HG02798 (cell line): ENCODE data around the gene ARID5A.

Experiments used
- ATAC-seq: cut with Tn5 transposase; IDR thresholded peaks from one replicate; pipeline ENCODE4 v1.9.1; 2021; ENCODE audit warnings: mild to moderate bottlenecking; ENCODE audit not compliant: unreplicated experiment, poor library complexity

Gene ARID5A

DNA sequence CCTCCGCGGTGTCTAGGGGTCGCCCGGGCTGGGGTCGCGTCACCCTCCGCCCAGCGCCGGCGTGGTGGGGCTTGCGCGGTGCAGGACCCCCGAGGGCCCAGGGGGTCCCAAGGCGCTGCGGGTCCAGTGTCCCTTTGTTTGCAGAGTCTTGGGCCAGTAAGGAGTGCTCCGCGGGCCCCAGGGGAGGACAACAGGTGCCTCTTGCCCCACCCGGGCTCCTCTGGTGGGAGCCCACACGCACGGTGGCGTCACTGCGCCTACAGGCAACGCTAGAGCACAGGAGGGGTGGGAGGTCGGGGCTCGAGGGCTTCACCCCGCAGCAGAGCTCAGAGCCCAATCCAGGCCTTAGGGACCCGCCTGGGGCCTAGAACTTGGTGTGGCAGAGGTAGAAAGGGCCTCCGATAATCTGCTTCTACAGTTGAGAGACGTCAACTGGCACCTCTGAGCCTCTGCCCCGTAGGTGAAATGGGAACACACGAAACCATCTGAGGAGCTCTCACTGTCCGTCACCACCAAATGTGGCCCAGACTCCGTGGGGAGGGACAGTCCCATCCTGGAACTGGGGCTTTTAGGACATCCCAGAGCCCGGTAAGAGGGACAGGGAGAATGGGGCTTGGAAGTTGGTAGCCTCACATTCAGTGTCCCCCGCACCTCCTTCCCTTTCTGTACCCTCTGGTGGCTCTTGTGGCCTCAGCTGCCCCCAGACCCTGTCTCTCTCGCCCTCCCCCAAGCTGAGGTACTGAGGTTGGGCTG is 1.4 kb downstream of the ARID5A start:
- ATAC-seq, result no peak

DNA sequence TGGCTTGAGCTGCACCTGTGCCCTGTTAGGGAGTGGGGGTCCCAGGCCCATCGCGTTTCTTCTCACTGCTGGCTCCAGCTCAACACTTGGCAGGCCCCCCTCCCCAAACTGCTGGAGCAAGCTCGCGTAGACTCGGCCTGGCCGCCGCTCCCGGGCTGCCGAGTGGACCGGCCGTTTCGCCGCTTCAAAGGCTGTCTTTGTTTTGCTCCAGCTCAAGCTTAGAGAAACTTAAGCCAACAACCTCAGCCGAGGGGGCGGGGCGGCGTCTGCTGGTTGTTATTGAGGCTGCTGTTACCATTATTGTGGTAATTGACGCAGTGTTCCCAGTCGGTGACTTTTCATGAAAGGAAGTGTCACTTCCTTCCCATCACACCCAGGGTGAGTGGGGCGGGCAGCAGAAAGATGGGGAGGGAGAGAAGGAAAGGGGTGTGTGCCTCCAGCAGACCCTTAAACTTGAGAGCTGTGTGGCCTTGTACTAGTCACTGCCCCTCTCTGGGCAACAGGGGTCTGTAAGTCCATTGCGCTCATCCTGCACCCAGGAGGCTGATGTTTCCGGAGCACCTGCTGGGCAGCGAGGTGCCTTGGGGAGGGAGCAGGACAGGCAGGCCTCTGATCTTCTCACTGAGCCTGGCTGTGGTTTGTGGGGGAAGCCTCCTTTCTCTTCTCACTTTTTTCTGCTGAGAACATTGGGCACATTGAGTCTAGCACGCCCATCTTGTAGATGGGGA is 2.1 kb downstream of the ARID5A start:
- ATAC-seq, result no peak

DNA sequence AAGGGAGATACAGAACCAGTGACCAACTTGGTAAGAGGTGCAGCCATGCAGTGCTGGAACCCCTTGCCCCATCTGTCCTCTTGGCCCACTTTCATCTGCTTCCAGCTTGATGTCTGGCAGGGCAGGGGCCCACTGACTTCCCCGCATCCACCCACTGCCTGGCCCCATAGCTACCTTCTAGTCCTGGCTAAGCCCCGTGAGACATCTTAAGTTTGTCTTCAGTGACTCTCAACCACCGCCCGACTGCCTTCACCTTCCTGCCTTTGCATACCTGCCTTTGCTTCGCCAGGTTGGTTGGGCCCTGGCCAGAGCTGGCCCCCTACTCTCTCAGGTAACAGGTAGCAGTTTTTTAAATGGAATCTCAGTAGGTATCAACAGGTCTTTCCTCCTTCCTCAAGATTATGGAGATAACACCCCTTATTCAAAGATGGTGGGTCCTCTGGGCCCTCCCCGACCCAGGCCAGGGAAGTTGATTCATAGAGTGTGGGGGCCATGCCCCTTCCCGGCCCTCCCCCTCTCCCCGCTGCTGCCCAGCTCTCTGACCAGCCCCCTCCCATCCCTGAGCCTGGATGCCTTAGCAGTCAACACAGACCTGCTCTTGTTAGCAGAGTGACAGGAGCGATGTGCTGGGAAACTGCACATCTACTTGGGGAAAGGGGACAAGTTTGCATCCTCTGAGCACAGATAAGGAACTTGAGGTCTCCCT is 2.8 kb downstream of the ARID5A start:
- no peak for ATAC-seq

DNA sequence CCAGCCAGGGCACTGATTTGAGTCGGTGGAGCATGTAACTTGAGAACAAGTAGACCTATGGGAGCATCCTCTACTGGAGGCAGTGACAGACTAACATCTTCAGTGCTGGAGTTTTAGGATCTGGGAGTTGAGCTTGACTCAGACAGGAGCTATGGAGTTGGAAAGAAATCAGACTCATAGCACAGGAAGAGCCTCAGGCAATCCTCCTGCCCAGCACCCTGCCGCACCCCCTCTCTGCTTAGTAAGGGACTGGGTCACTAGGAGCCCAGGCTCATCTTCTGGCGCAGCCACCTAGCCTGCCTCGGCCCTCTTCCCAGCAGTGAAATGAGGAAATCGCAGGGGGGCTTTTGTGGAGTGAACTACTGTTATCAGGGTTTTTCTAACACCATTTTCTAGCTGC is 3.6 kb downstream of the ARID5A start:
- no peak for ATAC-seq

DNA sequence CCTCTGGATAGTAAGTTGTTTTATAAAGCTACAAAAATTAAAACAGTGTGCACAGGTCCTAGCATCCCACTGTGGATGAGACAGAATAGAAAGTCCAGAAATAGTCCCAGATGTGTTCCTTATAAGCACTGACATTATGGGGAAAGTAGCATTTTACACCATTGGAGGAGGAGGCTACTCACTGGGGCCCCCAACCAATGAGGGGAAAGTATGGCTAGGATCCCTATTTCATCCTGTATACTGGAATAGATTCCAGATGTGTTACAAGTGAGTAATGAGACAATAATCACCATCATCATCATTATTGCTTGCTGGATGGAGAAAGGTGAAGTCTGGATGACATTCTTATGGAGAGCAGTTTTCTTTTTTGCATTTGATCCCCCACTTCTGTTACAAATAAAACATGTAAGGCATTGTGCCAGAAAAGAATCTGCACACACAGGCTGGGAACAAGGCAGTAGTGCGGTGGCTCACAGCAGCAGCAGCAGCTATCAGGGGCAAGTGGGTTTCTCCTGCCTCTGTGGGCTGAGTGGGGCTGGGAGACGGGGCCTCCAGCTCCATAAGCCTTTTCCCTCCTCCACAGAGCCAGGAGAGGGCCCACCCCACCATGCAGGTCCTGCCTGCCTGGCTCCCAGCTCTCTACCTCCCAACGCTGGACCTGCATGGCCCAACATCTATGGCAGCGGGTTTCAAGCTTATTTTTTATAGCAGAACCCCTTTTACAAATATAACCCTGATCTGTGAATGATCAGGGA is 5.0 kb downstream of the ARID5A start:
- no peak for ATAC-seq

DNA sequence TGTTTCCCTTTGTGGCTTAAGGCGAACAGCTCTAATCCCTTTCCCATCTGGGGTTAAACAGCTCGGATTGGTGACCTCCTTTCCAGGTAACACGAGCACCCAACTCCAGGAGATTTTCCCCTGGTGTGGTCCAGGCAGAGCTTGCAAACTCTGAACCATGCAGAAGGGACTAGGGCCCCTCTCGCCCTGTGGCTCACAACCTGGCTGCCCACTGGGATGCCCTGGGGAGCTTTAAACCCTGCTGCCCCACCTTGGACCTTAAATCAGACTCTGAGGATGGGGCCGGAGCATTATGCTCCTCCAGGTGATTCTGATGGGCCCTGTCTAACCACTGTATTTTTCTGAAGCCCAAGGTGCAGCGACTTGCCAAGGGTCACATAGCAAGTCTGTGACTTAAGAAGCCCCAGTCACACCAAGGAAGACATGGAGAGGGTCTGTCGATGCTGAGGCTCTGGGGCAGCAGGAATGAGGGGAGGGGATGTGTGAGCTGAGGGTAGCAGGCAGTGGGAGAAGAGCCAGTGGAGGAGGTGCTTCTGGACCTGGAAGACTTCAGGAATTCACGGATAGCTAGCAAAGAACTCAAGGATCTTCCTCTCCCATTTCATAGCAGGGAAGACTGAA is 5.9 kb downstream of the ARID5A start:
- ATAC-seq, result no peak

DNA sequence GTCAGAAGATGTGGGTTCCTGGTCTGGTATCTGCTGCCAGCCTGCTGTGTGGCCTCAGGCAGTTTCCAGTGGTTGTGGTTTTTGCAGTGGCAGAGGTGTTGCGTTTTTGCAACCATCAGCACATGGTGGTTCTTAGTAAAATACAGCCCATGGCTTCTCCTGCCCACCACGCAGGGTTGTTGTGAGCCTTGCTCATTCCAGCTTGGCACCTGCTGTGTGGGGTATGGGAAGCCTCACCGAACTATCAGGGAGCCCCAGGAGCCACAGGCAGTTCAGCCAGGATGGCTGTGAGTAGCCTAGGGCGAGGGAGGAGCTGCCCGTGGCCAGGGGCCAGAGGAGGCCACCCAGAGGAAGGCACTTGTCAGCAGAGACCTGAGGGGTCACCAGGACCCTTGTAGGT is 9.8 kb downstream of the ARID5A start:
- no peak for ATAC-seq

DNA sequence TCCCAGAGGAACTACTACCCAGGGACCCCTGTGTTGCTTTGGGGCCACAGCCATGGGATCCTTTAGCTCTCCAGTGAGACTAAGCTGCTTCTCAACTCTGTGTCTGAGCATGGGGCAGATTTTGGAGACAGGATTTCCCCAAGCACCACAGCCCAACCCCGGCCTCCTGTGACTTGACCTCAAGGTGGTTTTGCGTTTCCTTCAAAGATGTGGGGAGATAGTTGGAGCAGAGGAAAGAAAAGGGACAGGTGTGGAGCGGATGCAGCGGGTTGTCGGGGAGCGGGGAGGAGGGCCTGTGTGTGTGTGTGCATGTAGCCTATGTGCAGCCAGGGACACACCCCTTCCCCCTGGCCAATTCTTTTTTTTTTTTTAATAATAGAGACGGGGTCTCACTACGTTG is 10.2 kb downstream of the ARID5A start:
- no peak for ATAC-seq

DNA sequence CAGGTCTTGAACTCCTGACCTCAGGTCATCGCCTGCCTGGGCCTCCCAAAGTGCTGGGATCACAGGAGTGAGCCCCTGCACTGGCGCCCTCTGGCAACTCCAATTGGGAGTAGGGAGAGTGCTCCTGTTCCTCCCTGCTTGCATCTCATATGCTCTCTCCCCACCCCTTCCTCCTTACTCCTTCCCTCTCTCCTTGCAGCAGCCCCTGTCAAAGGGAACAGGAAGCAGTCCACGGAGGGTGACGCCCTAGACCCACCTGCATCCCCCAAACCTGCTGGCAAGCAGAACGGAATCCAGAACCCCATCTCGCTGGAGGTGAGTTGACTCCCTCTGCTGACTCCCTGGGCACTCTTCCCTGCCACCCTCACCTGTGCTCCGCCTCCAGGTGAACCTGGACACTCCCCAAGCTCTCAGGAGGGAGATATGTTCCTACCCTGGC is 10.7 kb downstream of the ARID5A start:
- no peak for ATAC-seq

DNA sequence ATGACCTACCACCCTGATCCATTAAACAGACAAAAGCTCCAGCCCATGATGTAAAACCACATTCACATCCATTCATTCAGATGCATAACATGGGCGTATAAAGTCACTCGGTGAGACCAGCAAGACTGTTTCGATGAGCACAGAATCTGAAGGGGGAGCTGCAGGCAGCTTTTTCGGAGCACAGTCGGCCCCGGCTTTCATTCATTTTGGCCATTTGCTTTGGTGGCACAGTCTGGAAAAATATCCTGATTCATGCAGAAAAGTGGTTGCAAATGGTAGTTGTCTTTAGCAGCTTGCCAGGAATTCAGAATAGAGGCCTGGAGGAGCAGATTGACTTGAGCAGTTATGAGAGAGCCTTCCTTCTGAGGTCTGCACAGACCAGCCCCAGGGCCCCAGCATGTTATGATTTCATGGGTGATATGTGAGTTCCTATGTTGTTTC is 11.2 kb downstream of the ARID5A start:
- no peak for ATAC-seq

DNA sequence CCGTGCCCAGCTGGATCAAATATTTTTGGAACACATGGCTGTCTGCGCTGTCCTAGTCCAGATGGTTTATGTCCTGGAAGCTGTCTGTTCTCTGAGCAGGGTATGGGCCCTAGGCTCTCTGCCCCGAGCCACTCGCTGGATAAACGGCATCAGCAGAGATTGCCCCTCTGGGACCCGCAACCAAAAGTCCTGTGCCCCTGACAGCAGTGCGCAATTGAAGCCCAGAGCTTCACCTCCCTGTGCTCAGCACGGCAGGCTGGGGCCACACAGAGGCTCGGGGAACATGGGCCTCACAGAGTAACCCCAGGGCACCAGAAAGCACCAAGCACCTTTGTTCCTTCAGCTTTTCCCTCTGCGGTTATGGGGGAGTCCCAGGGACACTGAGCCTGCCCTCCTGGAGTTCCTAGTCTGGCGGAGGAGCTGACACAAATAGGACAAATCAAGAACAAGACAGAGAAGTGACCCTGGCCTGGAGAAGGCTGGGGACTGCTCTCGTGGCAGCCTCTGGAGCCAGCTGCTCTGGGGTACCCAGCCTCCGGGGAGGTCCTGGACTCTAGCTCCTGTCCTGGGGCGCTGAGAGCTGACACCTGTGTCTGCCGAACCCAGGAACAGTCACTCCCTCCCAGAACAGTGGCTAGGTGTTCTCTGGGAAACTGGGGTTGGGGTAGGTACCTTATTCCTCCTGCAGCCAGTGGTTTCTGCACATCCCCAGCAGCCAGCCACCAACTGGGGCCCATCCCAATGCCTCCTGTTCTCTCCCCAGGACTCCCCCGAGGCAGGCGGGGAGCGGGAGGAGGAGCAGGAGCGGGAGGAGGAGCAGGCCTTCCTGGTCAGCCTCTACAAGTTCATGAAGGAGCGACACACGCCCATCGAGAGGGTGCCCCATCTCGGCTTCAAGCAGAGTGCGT is 12.3 kb downstream of the ARID5A start:
- ATAC-seq, result no peak

DNA sequence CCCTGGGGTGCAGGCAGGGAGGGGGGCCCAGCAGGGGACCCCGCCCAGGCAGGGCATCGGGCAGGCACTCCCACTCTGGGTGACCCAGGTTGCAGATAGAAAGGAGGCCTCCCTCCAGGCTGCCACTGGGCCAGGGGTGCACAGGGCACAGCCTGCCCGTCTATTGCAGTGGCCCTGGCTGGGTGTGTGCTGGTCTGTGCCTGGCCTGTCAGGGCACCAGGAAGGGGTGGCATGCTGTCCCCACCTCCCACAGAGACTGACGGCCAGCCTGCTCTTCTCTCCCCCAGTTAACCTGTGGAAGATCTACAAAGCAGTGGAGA is 12.9 kb downstream of the ARID5A start:
- ATAC-seq, result no peak

DNA sequence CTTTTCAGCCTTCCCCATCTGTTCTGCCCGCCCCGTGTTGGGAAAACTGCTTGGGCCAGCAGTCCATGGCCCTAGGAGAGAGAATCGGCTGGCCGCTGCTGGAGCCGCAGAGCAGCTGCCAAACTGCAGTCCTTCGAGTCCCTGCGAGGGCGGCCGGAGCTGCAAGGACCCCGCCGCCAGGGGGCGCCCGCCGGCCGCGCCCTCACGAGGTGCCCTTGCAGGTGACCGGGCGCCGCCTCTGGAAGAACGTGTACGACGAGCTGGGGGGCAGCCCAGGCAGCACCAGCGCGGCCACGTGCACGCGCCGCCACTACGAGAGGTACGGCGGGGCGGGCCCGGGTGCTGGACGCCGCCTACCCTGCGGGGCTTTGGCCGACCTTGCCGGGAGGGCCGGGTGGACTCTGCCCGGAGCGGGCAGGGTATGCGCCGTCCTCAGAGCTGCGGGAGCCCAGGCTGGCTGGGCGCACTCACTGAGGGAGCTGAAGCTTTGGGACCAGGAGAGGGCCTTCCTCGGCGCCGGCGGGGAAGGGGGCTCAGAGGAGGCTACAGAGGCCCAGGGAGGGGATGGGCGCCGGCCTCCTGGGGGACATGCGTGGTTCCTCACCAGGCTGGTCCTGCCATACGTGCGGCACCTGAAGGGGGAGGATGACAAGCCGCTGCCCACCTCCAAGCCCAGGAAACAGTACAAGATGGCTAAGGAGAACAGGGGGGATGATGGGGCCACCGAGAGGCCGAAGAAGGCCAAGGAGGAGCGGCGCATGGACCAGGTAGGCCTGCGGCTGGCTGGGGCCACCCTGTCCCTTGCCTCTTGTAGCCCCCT is 13.6 kb downstream of the ARID5A start:
- no peak for ATAC-seq

DNA sequence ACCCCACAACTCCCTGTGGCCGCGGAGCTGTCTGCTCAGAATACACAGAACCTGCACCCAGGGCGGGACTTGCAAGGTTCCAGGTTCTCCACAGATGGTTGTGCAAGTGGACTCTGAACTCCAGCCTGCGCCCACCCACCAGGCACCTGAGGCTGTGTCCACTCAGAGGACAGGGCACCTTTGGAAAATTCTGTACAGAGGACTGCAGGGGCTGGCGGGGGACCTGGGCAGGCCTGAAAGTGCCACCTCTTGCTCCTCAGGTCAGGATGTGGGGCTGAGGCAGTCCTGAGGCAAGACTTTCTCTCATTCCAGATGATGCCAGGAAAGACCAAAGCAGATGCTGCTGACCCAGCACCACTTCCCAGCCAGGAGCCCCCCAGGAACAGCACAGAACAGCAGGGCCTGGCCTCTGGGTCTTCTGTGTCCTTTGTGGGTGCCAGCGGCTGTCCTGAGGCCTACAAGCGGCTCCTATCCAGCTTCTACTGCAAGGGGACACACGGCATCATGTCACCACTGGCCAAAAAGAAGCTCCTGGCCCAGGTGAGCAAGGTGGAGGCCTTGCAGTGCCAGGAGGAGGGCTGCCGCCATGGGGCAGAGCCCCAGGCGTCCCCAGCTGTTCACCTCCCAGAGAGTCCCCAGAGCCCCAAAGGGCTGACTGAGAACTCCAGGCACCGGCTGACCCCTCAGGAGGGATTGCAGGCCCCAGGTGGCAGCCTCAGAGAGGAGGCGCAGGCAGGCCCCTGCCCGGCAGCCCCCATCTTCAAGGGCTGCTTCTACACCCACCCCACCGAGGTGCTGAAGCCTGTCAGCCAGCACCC is 14.4 kb downstream of the ARID5A start:
- ATAC-seq, result no peak

DNA sequence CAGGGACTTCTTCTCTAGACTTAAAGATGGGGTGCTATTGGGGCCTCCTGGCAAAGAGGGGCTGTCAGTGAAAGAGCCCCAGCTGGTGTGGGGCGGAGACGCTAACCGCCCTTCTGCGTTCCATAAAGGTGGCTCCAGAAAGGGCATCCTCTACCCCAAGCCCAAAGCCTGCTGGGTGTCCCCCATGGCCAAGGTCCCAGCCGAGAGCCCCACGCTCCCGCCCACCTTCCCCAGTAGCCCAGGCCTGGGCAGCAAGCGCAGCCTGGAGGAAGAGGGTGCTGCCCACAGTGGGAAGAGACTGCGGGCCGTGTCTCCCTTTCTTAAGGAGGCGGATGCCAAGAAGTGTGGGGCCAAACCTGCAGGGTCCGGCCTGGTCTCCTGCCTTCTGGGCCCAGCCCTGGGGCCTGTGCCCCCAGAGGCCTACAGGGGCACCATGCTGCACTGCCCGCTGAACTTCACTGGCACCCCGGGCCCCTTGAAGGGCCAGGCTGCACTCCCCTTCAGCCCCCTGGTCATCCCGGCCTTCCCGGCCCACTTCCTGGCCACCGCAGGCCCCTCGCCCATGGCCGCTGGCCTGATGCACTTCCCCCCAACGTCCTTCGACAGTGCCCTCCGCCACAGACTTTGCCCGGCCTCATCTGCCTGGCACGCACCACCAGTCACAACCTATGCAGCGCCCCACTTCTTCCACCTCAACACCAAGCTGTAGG is 15.2 kb downstream of the ARID5A start:
- no peak for ATAC-seq

DNA sequence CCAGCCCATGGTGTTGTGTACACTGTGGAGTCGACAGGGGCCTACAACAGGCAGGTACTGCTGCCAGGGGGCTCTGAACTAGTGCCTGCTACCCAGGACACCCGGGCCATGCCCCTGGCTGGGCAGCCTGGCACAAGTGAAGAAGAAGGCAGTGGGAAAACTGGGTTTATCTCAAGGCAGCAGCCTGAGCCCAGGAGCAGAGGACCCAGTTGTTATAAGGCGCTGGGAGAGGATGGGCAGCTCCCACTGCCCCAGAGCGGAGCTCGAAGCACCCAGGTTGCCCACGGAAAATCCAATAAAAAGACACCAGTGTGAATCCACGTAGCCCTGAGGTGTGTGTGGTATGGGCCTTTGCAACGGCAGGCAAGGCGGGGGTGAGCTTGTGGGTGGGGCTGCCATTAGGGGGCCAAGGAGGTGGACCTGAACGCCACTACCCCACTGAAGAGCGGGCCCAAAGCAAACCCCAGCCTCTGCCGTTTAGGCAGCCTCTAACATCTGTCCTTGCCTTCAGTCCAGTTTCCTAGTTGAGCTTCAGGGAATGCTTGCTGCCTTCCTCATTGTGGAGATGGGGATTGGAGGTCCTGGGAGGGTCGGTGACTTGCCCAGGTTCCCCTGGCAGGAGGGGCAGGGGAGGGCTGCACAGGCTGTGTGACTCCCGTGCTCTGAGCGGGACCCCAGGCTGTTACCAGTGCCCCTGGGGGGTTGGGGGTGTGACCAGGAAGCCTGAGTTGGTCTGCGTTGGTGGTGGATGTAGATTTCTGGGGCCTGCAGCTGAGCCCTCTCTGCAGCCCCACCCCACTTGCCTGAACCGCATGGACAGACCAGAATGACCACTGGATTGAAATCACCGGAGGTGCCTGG is 16.0 kb downstream of the ARID5A start:
- ATAC-seq, result no peak
